IMR-90 (cell line): ENCODE results near the gene SDK1. TPM values are rescaled to one million over a fixed set of nuclear protein-coding genes. Genes with fewer than 3 reads are reported as not detected.

ENCODE experiments used
- ATAC-seq: fragments of 200-7000 bp; cut with Tn5 transposase; 2 replicates; pipeline ENCODE4 v1.9.1; 2020; ENCODE audit warnings: low read depth, mild to moderate bottlenecking, moderate library complexity
- BruUV-seq: library from RNA; stranded (reverse); fragments of 400-500 nt; replicated peaks from 2 replicates; lab custom pipeline; 2021; lab: Mats Ljungman, UMichigan
- CTCF ChIA-PET: fragments of 300-600 bp; formaldehyde crosslinking; extraction: SDS; loops from one replicate; lab custom pipeline; 2021; ENCODE audit warnings: antibody characterized with exemption; lab: Yijun Ruan, JAX
- POLR2A ChIA-PET: fragments of 300-600 bp; sonication (Branson Sonifier 250); formaldehyde crosslinking; loops from one replicate; lab custom pipeline; 2022; ENCODE audit warnings: antibody characterized with exemption; ENCODE audit not compliant: unreplicated experiment; lab: Charles Lee
- DNase-seq: peaks from one replicate; pipeline ENCODE4 v3.0.0; 2013
- H2AFZ ChIP-seq: replicated peaks from 2 replicates; pipeline ENCODE3; 2013; ENCODE audit warnings: low read length, mild to moderate bottlenecking; ENCODE audit not compliant: poor library complexity
- H2AK5ac ChIP-seq: 2 replicates; pipeline ENCODE4 v1.6.1; 2013; ENCODE audit warnings: low read depth, low read length, inconsistent platforms
- H2AK9ac ChIP-seq: replicated peaks from 2 replicates; pipeline ENCODE3; 2013; ENCODE audit warnings: mild to moderate bottlenecking, low read depth, low read length, moderate library complexity; ENCODE audit not compliant: poor library complexity
- H2BK120ac ChIP-seq: 2 replicates; pipeline ENCODE4 v1.6.1; 2013; ENCODE audit warnings: low read depth, low read length, inconsistent platforms
- H2BK15ac ChIP-seq: 3 replicates; pipeline ENCODE4 v1.6.1; 2013; ENCODE audit warnings: low read depth, low read length, inconsistent platforms
- H2BK20ac ChIP-seq: 2 replicates; pipeline ENCODE4 v1.6.1; 2013; ENCODE audit warnings: low read depth, mild to moderate bottlenecking, inconsistent platforms, low read length, moderate library complexity
- H2BK5ac ChIP-seq: 2 replicates; pipeline ENCODE4 v1.6.1; 2013; ENCODE audit warnings: mild to moderate bottlenecking, low read depth, low read length, inconsistent platforms; ENCODE audit not compliant: poor library complexity, severe bottlenecking
- H3K14ac ChIP-seq: replicated peaks from 2 replicates; pipeline ENCODE4 v1.6.1; 2013; ENCODE audit warnings: low read depth, low read length, inconsistent platforms
- H3K18ac ChIP-seq: 2 replicates; pipeline ENCODE4 v1.6.1; 2013; ENCODE audit warnings: low read depth, low read length, control low read depth
- H3K23ac ChIP-seq: 2 replicates; pipeline ENCODE4 v1.6.1; 2013; ENCODE audit warnings: low read depth, low read length, inconsistent platforms
- H3K27ac ChIP-seq: 2 replicates; pipeline ENCODE4 v1.5.1; 2013; ENCODE audit warnings: mild to moderate bottlenecking, control low read depth, low read length; ENCODE audit not compliant: insufficient read depth
- H3K27me3 ChIP-seq: 2 replicates; pipeline ENCODE4 v1.6.1; 2013; ENCODE audit warnings: low read length; ENCODE audit not compliant: control insufficient read depth, insufficient read depth
- H3K36me3 ChIP-seq: 2 replicates; pipeline ENCODE4 v1.6.1; 2013; ENCODE audit warnings: low read length, mixed read lengths; ENCODE audit not compliant: control insufficient read depth, insufficient read depth
- H3K4ac ChIP-seq: 2 replicates; pipeline ENCODE4 v1.6.1; 2013; ENCODE audit warnings: low read depth, low read length, inconsistent platforms
- H3K4me1 ChIP-seq: 2 replicates; pipeline ENCODE4 v1.6.1; 2013; ENCODE audit warnings: low read length, mixed read lengths; ENCODE audit not compliant: control insufficient read depth, insufficient read depth
- H3K4me2 ChIP-seq: 2 replicates; pipeline ENCODE4 v1.6.1; 2013; ENCODE audit warnings: low read depth, mild to moderate bottlenecking, control low read depth, low read length, moderate library complexity
- H3K4me3 ChIP-seq: 2 replicates; pipeline ENCODE4 v1.5.1; 2013; ENCODE audit warnings: low read depth, mild to moderate bottlenecking, control low read depth, low read length, moderate library complexity; ENCODE audit not compliant: insufficient read depth
- H3K56ac ChIP-seq: 2 replicates; pipeline ENCODE4 v1.6.1; 2013; ENCODE audit warnings: low read length, inconsistent platforms; ENCODE audit not compliant: insufficient read depth; ENCODE audit errors: extremely low read depth
- H3K79me1 ChIP-seq, 2 experiments: 2 replicates each; pipeline ENCODE4 v1.6.1; 2013; ENCODE audit warnings: low read length in 2 of 2, inconsistent platforms in 1 of 2, low read depth in 1 of 2
- H3K9ac ChIP-seq: 2 replicates; pipeline ENCODE4 v1.6.1; 2013; ENCODE audit warnings: low read depth, low read length, control low read depth
- H3K9me1 ChIP-seq: 2 replicates; pipeline ENCODE4 v1.6.1; 2013; ENCODE audit warnings: low read length, inconsistent platforms; ENCODE audit not compliant: insufficient read depth
- H3K9me3 ChIP-seq: 2 replicates; pipeline ENCODE4 v1.6.1; 2013; ENCODE audit warnings: low read length; ENCODE audit not compliant: control insufficient read depth, insufficient read depth
- H4K20me1 ChIP-seq: 2 replicates; pipeline ENCODE4 v1.6.1; 2013; ENCODE audit warnings: low read length, inconsistent platforms; ENCODE audit not compliant: insufficient read depth
- H4K5ac ChIP-seq: 2 replicates; pipeline ENCODE4 v1.6.1; 2013; ENCODE audit warnings: mild to moderate bottlenecking, low read depth, low read length, control low read depth
- H4K8ac ChIP-seq, 2 experiments: 2 replicates each; pipeline ENCODE4 v1.6.1; 2013; ENCODE audit warnings: low read depth in 2 of 2, low read length in 2 of 2, control low read depth in 1 of 2, inconsistent platforms in 1 of 2
- H4K91ac ChIP-seq: 2 replicates; pipeline ENCODE4 v1.6.1; 2013; ENCODE audit warnings: low read depth, low read length, inconsistent platforms; ENCODE audit not compliant: insufficient read depth
- CHD1 ChIP-seq: IDR thresholded peaks from 2 replicates; pipeline ENCODE4 v1.6.1; 2012; ENCODE audit warnings: low read depth, low read length, improper control_type of control experiment
- FOS ChIP-seq: fragments of 150-350 bp; IDR thresholded peaks from 2 replicates; pipeline ENCODE4 v1.6.1; 2016; ENCODE audit warnings: low read depth, low read length
- MAFK ChIP-seq: IDR thresholded peaks from 2 replicates; pipeline ENCODE4 v1.6.1; 2012; ENCODE audit warnings: low read depth, low read length, improper control_type of control experiment
- MAZ ChIP-seq: IDR thresholded peaks from 2 replicates; pipeline ENCODE4 v1.6.1; 2012; ENCODE audit warnings: low read depth, mild to moderate bottlenecking, low read length, improper control_type of control experiment, moderate library complexity, borderline replicate concordance
- MXI1 ChIP-seq: IDR thresholded peaks from 2 replicates; pipeline ENCODE4 v1.6.1; 2012; ENCODE audit warnings: low read depth, mild to moderate bottlenecking, low read length, moderate library complexity, borderline replicate concordance
- NFE2L2 ChIP-seq: fragments of 150-350 bp; IDR thresholded peaks from 2 replicates; pipeline ENCODE4 v1.6.1; 2016; ENCODE audit warnings: low read depth, mild to moderate bottlenecking, low read length
- POLR2A ChIP-seq: IDR thresholded peaks from 2 replicates; pipeline ENCODE4 v1.6.1; 2012; ENCODE audit warnings: mild to moderate bottlenecking, low read depth, low read length
- RAD21 ChIP-seq: IDR thresholded peaks from 2 replicates; pipeline ENCODE4 v1.6.1; 2012; ENCODE audit warnings: low read length, improper control_type of control experiment
- RCOR1 ChIP-seq: IDR thresholded peaks from 2 replicates; pipeline ENCODE4 v1.6.1; 2012; ENCODE audit warnings: mild to moderate bottlenecking, low read length, improper control_type of control experiment; ENCODE audit not compliant: insufficient replicate concordance
- RFX5 ChIP-seq: IDR thresholded peaks from 2 replicates; pipeline ENCODE4 v1.8.0; 2012; ENCODE audit warnings: low read depth, mild to moderate bottlenecking, low read length, moderate library complexity
- WGBS, 2 experiments: methylation state at CpG; one replicate each; pipeline versions ENCODE4 v1.1.5 to v1.1.7; 2013; ENCODE audit warnings: missing lambda C conversion rate in 2 of 2; ENCODE audit not compliant: insufficient read length in 1 of 2; ENCODE audit errors: extremely low coverage in 2 of 2; 5-methylcytosine and 5-hydroxymethylcytosine counted together
- dilution Hi-C: fragments of 300-500 bp; cut with HindIII; formaldehyde crosslinking; loops from one replicate; pipeline ENCODE4 v1.14.3; 2018; ENCODE audit warnings: low sequenced_read_pairs; ENCODE audit not compliant: unreplicated experiment
- in situ Hi-C: fragments of 300-500 bp; cut with MboI; formaldehyde crosslinking; loops from 3 replicates; pipeline ENCODE4 v1.14.3; 2019; ENCODE audit warnings: low sequenced_read_pairs, inconsistent platforms, mixed read lengths
- intact Hi-C: fragments of 100-400 bp; cut with micrococcal nuclease; formaldehyde crosslinking; loops from 2 replicates; pipeline ENCODE4 v1.10.0; 2022
- polyA plus RNA-seq, 3 experiments: library from polyadenylated mRNA; depleted of rRNA; stranded (reverse); fragments of >200 nt; gene quantifications; 2 replicates each; pipeline ENCODE4 v1.2.3, GENCODE V29; 2012; ENCODE audit warnings: low replicate concordance in 1 of 3
- total RNA-seq: library from RNA; depleted of rRNA; stranded (reverse); fragments of >200 nt; gene quantifications from 2 replicates; pipeline ENCODE4 v1.2.3, GENCODE V29; 2012
- TF ChIP-seq, protein P1 (sequence below): fragments of 150-350 bp; IDR thresholded peaks from 2 replicates; pipeline ENCODE4 v1.6.1; 2016; ENCODE audit warnings: low read depth, mild to moderate bottlenecking, low read length, moderate library complexity, borderline replicate concordance
- TF ChIP-seq, protein P2 (sequence below): fragments of 150-350 bp; IDR thresholded peaks from 2 replicates; pipeline ENCODE4 v1.6.1; 2017; ENCODE audit warnings: mild to moderate bottlenecking, antibody characterized with exemption, low read length, low read depth
- TF ChIP-seq, protein P3 (sequence below): conservative IDR thresholded peaks from 2 replicates; pipeline ENCODE4 v1.5.1; 2012; ENCODE audit warnings: mild to moderate bottlenecking, low read depth, low read length, improper control_type of control experiment

SDK1 gene
- total and polyA plus RNA-seq, 2 of the 4 experiments (the other 2 are of a cell fraction): 1.5 to 1.6 TPM

DNA sequence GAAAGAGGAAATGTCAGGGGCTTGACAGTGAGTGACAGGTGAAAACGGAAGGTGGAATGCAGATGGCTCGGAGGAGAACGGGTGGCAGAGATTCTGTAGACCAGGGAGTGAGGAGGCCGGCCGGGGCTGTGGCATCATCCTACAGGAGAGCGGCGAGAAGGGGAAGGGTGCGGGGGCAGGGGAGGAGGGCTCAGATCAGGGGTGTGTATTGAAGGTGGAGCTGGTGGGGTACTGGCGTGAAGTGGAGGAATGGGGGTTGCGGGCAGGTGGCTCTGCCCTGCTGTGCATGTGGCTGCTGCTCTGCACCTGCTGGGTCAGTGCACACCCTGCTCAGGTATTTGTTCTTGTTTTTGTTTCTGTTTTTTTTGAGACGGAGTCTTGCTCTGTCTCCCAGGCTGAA, 910.2 kb downstream of the SDK1 start:
- Histone ChIP-seq H3K23ac (no peak overlapping the region), H2BK20ac (no peak overlapping the region), H3K4ac (no peak overlapping the region), H3K14ac (no peak overlapping the region), H3K27ac (no peak overlapping the region), H3K79me1 (no peaks in the 10 kb centered on the region), H4K5ac (no peak overlapping the region), H2AK5ac (no peak overlapping the region), H2AK9ac (no peak overlapping the region), H3K4me2 (no peak overlapping the region), H3K27me3 (no peaks in the 10 kb centered on the region), H4K20me1 (no peaks in the 10 kb centered on the region), H2AFZ (no peak overlapping the region), H2BK5ac (no peak overlapping the region), H3K9me3 (peaks cover 28% of the 10 kb centered on the region), H4K8ac (no peak overlapping the region), H2BK120ac (no peak overlapping the region), H3K9ac (no peak overlapping the region), H3K4me1 (no peaks in the 10 kb centered on the region), H3K18ac (no peak overlapping the region), H3K56ac (no peak overlapping the region), H3K9me1 (no peaks in the 10 kb centered on the region), H3K36me3 (no peaks in the 10 kb centered on the region), H4K91ac (no peak overlapping the region), H2BK15ac (no peak overlapping the region), H3K4me3 (no peak overlapping the region)
- BruUV-seq: no TSS peak
- no peak for DNase-seq
- ATAC-seq: no peak
- TF ChIP-seq MAZ: no peak
- TF ChIP-seq RAD21: no peak
- TF ChIP-seq POLR2A: no peak
- TF ChIP-seq, protein P1, sequence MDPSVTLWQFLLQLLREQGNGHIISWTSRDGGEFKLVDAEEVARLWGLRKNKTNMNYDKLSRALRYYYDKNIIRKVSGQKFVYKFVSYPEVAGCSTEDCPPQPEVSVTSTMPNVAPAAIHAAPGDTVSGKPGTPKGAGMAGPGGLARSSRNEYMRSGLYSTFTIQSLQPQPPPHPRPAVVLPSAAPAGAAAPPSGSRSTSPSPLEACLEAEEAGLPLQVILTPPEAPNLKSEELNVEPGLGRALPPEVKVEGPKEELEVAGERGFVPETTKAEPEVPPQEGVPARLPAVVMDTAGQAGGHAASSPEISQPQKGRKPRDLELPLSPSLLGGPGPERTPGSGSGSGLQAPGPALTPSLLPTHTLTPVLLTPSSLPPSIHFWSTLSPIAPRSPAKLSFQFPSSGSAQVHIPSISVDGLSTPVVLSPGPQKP: no peak
- TF ChIP-seq, protein P2, sequence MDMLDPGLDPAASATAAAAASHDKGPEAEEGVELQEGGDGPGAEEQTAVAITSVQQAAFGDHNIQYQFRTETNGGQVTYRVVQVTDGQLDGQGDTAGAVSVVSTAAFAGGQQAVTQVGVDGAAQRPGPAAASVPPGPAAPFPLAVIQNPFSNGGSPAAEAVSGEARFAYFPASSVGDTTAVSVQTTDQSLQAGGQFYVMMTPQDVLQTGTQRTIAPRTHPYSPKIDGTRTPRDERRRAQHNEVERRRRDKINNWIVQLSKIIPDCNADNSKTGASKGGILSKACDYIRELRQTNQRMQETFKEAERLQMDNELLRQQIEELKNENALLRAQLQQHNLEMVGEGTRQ: no peak
- TF ChIP-seq, protein P3, sequence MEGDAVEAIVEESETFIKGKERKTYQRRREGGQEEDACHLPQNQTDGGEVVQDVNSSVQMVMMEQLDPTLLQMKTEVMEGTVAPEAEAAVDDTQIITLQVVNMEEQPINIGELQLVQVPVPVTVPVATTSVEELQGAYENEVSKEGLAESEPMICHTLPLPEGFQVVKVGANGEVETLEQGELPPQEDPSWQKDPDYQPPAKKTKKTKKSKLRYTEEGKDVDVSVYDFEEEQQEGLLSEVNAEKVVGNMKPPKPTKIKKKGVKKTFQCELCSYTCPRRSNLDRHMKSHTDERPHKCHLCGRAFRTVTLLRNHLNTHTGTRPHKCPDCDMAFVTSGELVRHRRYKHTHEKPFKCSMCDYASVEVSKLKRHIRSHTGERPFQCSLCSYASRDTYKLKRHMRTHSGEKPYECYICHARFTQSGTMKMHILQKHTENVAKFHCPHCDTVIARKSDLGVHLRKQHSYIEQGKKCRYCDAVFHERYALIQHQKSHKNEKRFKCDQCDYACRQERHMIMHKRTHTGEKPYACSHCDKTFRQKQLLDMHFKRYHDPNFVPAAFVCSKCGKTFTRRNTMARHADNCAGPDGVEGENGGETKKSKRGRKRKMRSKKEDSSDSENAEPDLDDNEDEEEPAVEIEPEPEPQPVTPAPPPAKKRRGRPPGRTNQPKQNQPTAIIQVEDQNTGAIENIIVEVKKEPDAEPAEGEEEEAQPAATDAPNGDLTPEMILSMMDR: no peak
- no peak for TF ChIP-seq CHD1
- TF ChIP-seq RFX5: no peak
- TF ChIP-seq FOS: no peak
- TF ChIP-seq RCOR1: no peak
- TF ChIP-seq MAFK: no peak
- no peak for TF ChIP-seq NFE2L2
- TF ChIP-seq MXI1: no peak
- dilution Hi-C loops: no loop called here
- CTCF ChIA-PET: no interaction called here
- intact Hi-C loops: no loop called here
- in situ Hi-C loops: no loop called here
- 80% methylated on average over 10 of the region's 11 CpGs; no CpG with 5 or more reads in 1 of the 2 experiments for WGBS, 2 experiments
- POLR2A ChIA-PET: no interaction called here
